ENCODE data around the gene CHD2. TPM values are rescaled to one million over a fixed set of nuclear protein-coding genes. Genes with fewer than 3 reads are reported as not detected.
A peak's percentile ranks its signal among the peaks of the same experiment; 100 is the strongest.
"Not testable (repeated sequence)": the region's sequence is repeated elsewhere in the genome, so short reads cannot be mapped to it uniquely, and the experiment has no call there.

The CHD2 gene
- total and polyA plus RNA-seq, 9 donors = 53.4 to 71.2 (median 54.8) TPM

- H3K4me3 ChIP-seq (ENCODE audit: low read length) = no peak overlapping the region
- peaks cover 30% of the 10 kb centered on the region for H3K4me1 ChIP-seq (ENCODE audit: control insufficient read depth, insufficient read depth, low read length)
- no peak overlapping the region for H3K27ac ChIP-seq (ENCODE audit: low read length)
- DNase-seq = no peak
- 88% methylated on average over 34 of the region's 39 CpGs for WGBS (ENCODE audit: insufficient coverage)
- no peaks in the 10 kb centered on the region for H3K9me3 ChIP-seq (replicated peaks; ENCODE audit: control insufficient read depth, low read depth, low read length)
- peaks cover 84% of the 10 kb centered on the region for H3K36me3 ChIP-seq (ENCODE audit: control insufficient read depth, insufficient read depth, low read length)
- H3K27me3 ChIP-seq (ENCODE audit: control insufficient read depth, insufficient read depth, low read length) = no peaks in the 10 kb centered on the region
These were observed 152.2 kb downstream of the CHD2 start for GRCh38 chr15:93052090-93052879.

GRCh38 chr15:93055211-93055610, 155.1 kb downstream of the CHD2 start:
- no peak for DNase-seq
- Histone ChIP-seq H3K4me1 (ENCODE audit: control insufficient read depth, insufficient read depth, low read length) (peaks cover 30% of the 10 kb centered on the region), H3K27ac (ENCODE audit: low read length) (no peak overlapping the region), H3K9me3 (replicated peaks; ENCODE audit: control insufficient read depth, low read depth, low read length) (no peaks in the 10 kb centered on the region), H3K27me3 (ENCODE audit: control insufficient read depth, insufficient read depth, low read length) (no peaks in the 10 kb centered on the region), H3K4me3 (ENCODE audit: low read length) (no peak overlapping the region), H3K36me3 (ENCODE audit: control insufficient read depth, insufficient read depth, low read length) (peaks cover 76% of the 10 kb centered on the region)
- WGBS (ENCODE audit: insufficient coverage) = 50% methylated on average over 10 of the region's 11 CpGs

- WGBS (ENCODE audit: insufficient coverage) = 100% methylated on average over 3 of the region's 7 CpGs
- no peak for DNase-seq
- H3K27ac ChIP-seq (ENCODE audit: low read length) = no peak overlapping the region
- peaks cover 68% of the 10 kb centered on the region for H3K36me3 ChIP-seq (ENCODE audit: control insufficient read depth, insufficient read depth, low read length)
- H3K9me3 ChIP-seq (replicated peaks; ENCODE audit: control insufficient read depth, low read depth, low read length) = no peaks in the 10 kb centered on the region
- no peaks in the 10 kb centered on the region for H3K27me3 ChIP-seq (ENCODE audit: control insufficient read depth, insufficient read depth, low read length)
- no peak overlapping the region for H3K4me3 ChIP-seq (ENCODE audit: low read length)
- H3K4me1 ChIP-seq (ENCODE audit: control insufficient read depth, insufficient read depth, low read length) = peaks cover 43% of the 10 kb centered on the region
These were observed 156.7 kb downstream of the CHD2 start for GRCh38 chr15:93056836-93057235.

- Histone ChIP-seq H3K4me1 (ENCODE audit: control insufficient read depth, insufficient read depth, low read length) (peaks cover 49% of the 10 kb centered on the region), H3K27me3 (ENCODE audit: control insufficient read depth, insufficient read depth, low read length) (no peaks in the 10 kb centered on the region), H3K27ac (ENCODE audit: low read length) (no peak overlapping the region), H3K9me3 (replicated peaks; ENCODE audit: control insufficient read depth, low read depth, low read length) (no peaks in the 10 kb centered on the region), H3K4me3 (ENCODE audit: low read length) (no peak overlapping the region), H3K36me3 (ENCODE audit: control insufficient read depth, insufficient read depth, low read length) (peaks cover 61% of the 10 kb centered on the region)
- WGBS (ENCODE audit: insufficient coverage) = 69% methylated on average over 3 of the region's 8 CpGs
- no peak for DNase-seq
These were observed 157.5 kb downstream of the CHD2 start for GRCh38 chr15:93057618-93058017.

GRCh38 chr15:93058128-93058527, 158.0 kb downstream of the CHD2 start:
- peaks cover 54% of the 10 kb centered on the region for H3K4me1 ChIP-seq (ENCODE audit: control insufficient read depth, insufficient read depth, low read length)
- peaks cover 56% of the 10 kb centered on the region for H3K36me3 ChIP-seq (ENCODE audit: control insufficient read depth, insufficient read depth, low read length)
- no peaks in the 10 kb centered on the region for H3K9me3 ChIP-seq (replicated peaks; ENCODE audit: control insufficient read depth, low read depth, low read length)
- no peak overlapping the region for H3K27ac ChIP-seq (ENCODE audit: low read length)
- no peak overlapping the region for H3K4me3 ChIP-seq (ENCODE audit: low read length)
- H3K27me3 ChIP-seq (ENCODE audit: control insufficient read depth, insufficient read depth, low read length) = no peaks in the 10 kb centered on the region
- WGBS (ENCODE audit: insufficient coverage) = 70% methylated on average over 8 of the region's 8 CpGs
- DNase-seq = no peak

- H3K9me3 ChIP-seq (replicated peaks; ENCODE audit: control insufficient read depth, low read depth, low read length) = no peaks in the 10 kb centered on the region
- no peak overlapping the region for H3K4me3 ChIP-seq (ENCODE audit: low read length)
- DNase-seq = no peak
- no peak overlapping the region for H3K27ac ChIP-seq (ENCODE audit: low read length)
- WGBS (ENCODE audit: insufficient coverage) = 63% methylated on average over 14 of the region's 18 CpGs
- no peaks in the 10 kb centered on the region for H3K27me3 ChIP-seq (ENCODE audit: control insufficient read depth, insufficient read depth, low read length)
- H3K36me3 ChIP-seq (ENCODE audit: control insufficient read depth, insufficient read depth, low read length) = peaks cover 57% of the 10 kb centered on the region
- peaks cover 62% of the 10 kb centered on the region for H3K4me1 ChIP-seq (ENCODE audit: control insufficient read depth, insufficient read depth, low read length)
These were observed 158.8 kb downstream of the CHD2 start for GRCh38 chr15:93058904-93059427.

- no peak for DNase-seq
- peaks cover 67% of the 10 kb centered on the region for H3K4me1 ChIP-seq (ENCODE audit: control insufficient read depth, insufficient read depth, low read length)
- no peaks in the 10 kb centered on the region for H3K27me3 ChIP-seq (ENCODE audit: control insufficient read depth, insufficient read depth, low read length)
- no peak overlapping the region for H3K27ac ChIP-seq (ENCODE audit: low read length)
- WGBS (ENCODE audit: insufficient coverage) = 29% methylated on average over 1 of the region's 8 CpGs
- peaks cover 62% of the 10 kb centered on the region for H3K36me3 ChIP-seq (ENCODE audit: control insufficient read depth, insufficient read depth, low read length)
- no peaks in the 10 kb centered on the region for H3K9me3 ChIP-seq (replicated peaks; ENCODE audit: control insufficient read depth, low read depth, low read length)
- H3K4me3 ChIP-seq (ENCODE audit: low read length) = no peak overlapping the region
These were observed 159.3 kb downstream of the CHD2 start for GRCh38 chr15:93059442-93059841.

- no peaks in the 10 kb centered on the region for H3K9me3 ChIP-seq (replicated peaks; ENCODE audit: control insufficient read depth, low read depth, low read length)
- H3K27me3 ChIP-seq (ENCODE audit: control insufficient read depth, insufficient read depth, low read length) = no peaks in the 10 kb centered on the region
- H3K27ac ChIP-seq (ENCODE audit: low read length) = no peak overlapping the region
- H3K4me3 ChIP-seq (ENCODE audit: low read length) = no peak overlapping the region
- WGBS (ENCODE audit: insufficient coverage) = 62% methylated on average over 18 of the region's 19 CpGs
- peaks cover 62% of the 10 kb centered on the region for H3K36me3 ChIP-seq (ENCODE audit: control insufficient read depth, insufficient read depth, low read length)
- peaks cover 77% of the 10 kb centered on the region for H3K4me1 ChIP-seq (ENCODE audit: control insufficient read depth, insufficient read depth, low read length)
- DNase-seq = no peak
These were observed 160.5 kb downstream of the CHD2 start for GRCh38 chr15:93060336-93061248.

- not testable (repeated sequence) for H3K4me3 ChIP-seq (ENCODE audit: low read length); H3K27me3 ChIP-seq (ENCODE audit: control insufficient read depth, insufficient read depth, low read length); DNase-seq; H3K9me3 ChIP-seq (replicated peaks; ENCODE audit: control insufficient read depth, low read depth, low read length)
- H3K27ac ChIP-seq (ENCODE audit: low read length) = peak overlapping the region; percentile 67
- WGBS (ENCODE audit: insufficient coverage) = 37% methylated on average over 3 of the region's 13 CpGs
- H3K36me3 ChIP-seq (ENCODE audit: control insufficient read depth, insufficient read depth, low read length) = peaks cover 58% of the 10 kb centered on the region
- H3K4me1 ChIP-seq (ENCODE audit: control insufficient read depth, insufficient read depth, low read length) = peaks cover 79% of the 10 kb centered on the region
These were observed 162.6 kb downstream of the CHD2 start for GRCh38 chr15:93062628-93063261.
